Upper lobe of left lung (tissue), 6 donors: ENCODE data around the gene OMA1. TPM values are rescaled to one million over a fixed set of nuclear protein-coding genes. Genes with fewer than 3 reads are reported as not detected.
"Not testable (repeated sequence)": the region's sequence is repeated elsewhere in the genome, so short reads cannot be mapped to it uniquely, and the experiment has no call there.

Source experiments
- ATAC-seq, 2 donors: fragments of 200-7000 bp; cut with Tn5 transposase; one replicate each; pipeline ENCODE4 v1.9.1; 2022; ENCODE audit warnings: mild to moderate bottlenecking in 2 of 2, moderate library complexity in 2 of 2; ENCODE audit not compliant: low FRiP score in 2 of 2
- DNase-seq, 2 donors: peaks; one replicate each; pipeline ENCODE4 v3.0.0-alpha.2; 2019 to 2020
- H3K27ac ChIP-seq, 4 donors: fragments of 200-600 bp; sonication (generic); one replicate each; pipeline ENCODE4 v1.5.1; 2016 to 2019
- H3K27me3 ChIP-seq, 4 donors: fragments of 200-600 bp; sonication (generic); one replicate each; pipeline ENCODE4 v1.5.1; 2017 to 2019
- H3K36me3 ChIP-seq, 4 donors: fragments of 200-600 bp; sonication (generic); one replicate each; pipeline ENCODE4 v1.5.1; 2016 to 2019
- H3K4me1 ChIP-seq, 4 donors: fragments of 200-600 bp; sonication (generic); one replicate each; pipeline ENCODE4 v1.5.1; 2018 to 2019
- H3K4me3 ChIP-seq, 4 donors: fragments of 200-600 bp; sonication (generic); one replicate each; pipeline ENCODE4 v1.5.1; 2017 to 2019; ENCODE audit warnings: mild to moderate bottlenecking in 2 of 4, moderate library complexity in 1 of 4
- H3K9me3 ChIP-seq, 4 donors: fragments of 200-600 bp; sonication (generic); one replicate each; pipeline ENCODE4 v1.5.1; 2018 to 2019
- CTCF ChIP-seq, 6 experiments: fragments of 450-650 bp in 4 of 6; fragments of 200-600 bp in 2 of 6; sonication (generic) in 2 of 6; IDR thresholded peaks; one replicate each; pipeline ENCODE4 v1.5.1; 2016 to 2019; ENCODE audit warnings: antibody characterized with exemption in 6 of 6
- EP300 ChIP-seq, 4 donors: sonication (generic); formaldehyde crosslinking; IDR thresholded peaks; one replicate each; pipeline ENCODE4 v1.5.1; 2017; ENCODE audit warnings: antibody characterized with exemption in 4 of 4, control low read depth in 2 of 4
- POLR2A ChIP-seq, 4 donors: fragments of 450-650 bp; IDR thresholded peaks; one replicate each; pipeline ENCODE4 v1.5.1; 2016 to 2017; ENCODE audit warnings: antibody characterized with exemption in 4 of 4, mild to moderate bottlenecking in 2 of 4
- POLR2AphosphoS5 ChIP-seq, 2 donors: sonication (generic); formaldehyde crosslinking; IDR thresholded peaks; one replicate each; pipeline ENCODE4 v1.5.1; 2017; ENCODE audit warnings: antibody characterized with exemption in 2 of 2
- WGBS, 2 donors: methylation state at CpG; one replicate each; pipeline ENCODE4 v1.1.5; 2017 to 2018; 5-methylcytosine and 5-hydroxymethylcytosine counted together
- total RNA-seq, 6 donors: library from RNA; depleted of rRNA in 4 of 6; stranded (reverse); fragments of >200 nt in 4 of 6; gene quantifications; one replicate each; pipeline versions ENCODE4 v1.1.0 to v1.2.1, GENCODE V29; 2016 to 2021
- donor health status: DM: no; HTN: no; CAD: no; lungs with moderate emphysema.
- donor health status: DM: no; HTN: yes; CAD: no; lungs with severe emphysema.

Gene OMA1
- total RNA-seq, 6 donors from 2014 or later = 4.7 to 35.9 (median 20.7) TPM

- no peaks in the 10 kb centered on the region for H3K36me3 ChIP-seq
- no peak for ATAC-seq
- H3K9me3 ChIP-seq = no peaks in the 10 kb centered on the region
- no peak overlapping the region for H3K27ac ChIP-seq
- H3K4me3 ChIP-seq = no peak overlapping the region
- peaks cover 0 to under 1% (median 0%) of the 10 kb centered on the region in 4 donors for H3K4me1 ChIP-seq
- 71 to 89% methylated on average over 2 of the region's 2 CpGs for WGBS, 2 donors
- no peak for DNase-seq
- TF ChIP-seq POLR2A (IDR thresholded peaks at IDR 0.05) = no peak
- TF ChIP-seq POLR2AphosphoS5 (IDR thresholded peaks at IDR 0.05) = no peak
- TF ChIP-seq EP300 (IDR thresholded peaks at IDR 0.05) = no peak
- no peak for TF ChIP-seq CTCF (IDR thresholded peaks at IDR 0.05)
- H3K27me3 ChIP-seq = no peaks in the 10 kb centered on the region
Measured at GRCh38 chr1:58539553-58539952, 7.0 kb downstream of the OMA1 start.

GRCh38 chr1:58538821-58539220 lies 7.7 kb downstream of the OMA1 start:
- Histone ChIP-seq H3K27ac (no peak overlapping the region), H3K36me3 (no peaks in the 10 kb centered on the region), H3K9me3 (no peaks in the 10 kb centered on the region), H3K4me1 (no peaks in the 10 kb centered on the region), H3K27me3 (no peaks in the 10 kb centered on the region), H3K4me3 (no peak overlapping the region)
- no peak for DNase-seq
- 89 to 90% methylated on average over 3 of the region's 3 CpGs for WGBS, 2 donors
- no peak for ATAC-seq
- TF ChIP-seq EP300 (IDR thresholded peaks at IDR 0.05) (no peak), POLR2AphosphoS5 (IDR thresholded peaks at IDR 0.05) (no peak), POLR2A (IDR thresholded peaks at IDR 0.05) (no peak), CTCF (IDR thresholded peaks at IDR 0.05) (no peak)

- H3K27ac ChIP-seq, H3K4me3 ChIP-seq, H3K27me3 ChIP-seq, DNase-seq, H3K9me3 ChIP-seq, H3K4me1 ChIP-seq, ATAC-seq: not testable (repeated sequence)
- H3K36me3 ChIP-seq = peaks cover 0 to 13% (median 0%) of the 10 kb centered on the region in 4 donors
- WGBS, 2 donors = 86 to 88% methylated on average over 1 of the region's 1 CpG
Measured at GRCh38 chr1:58531842-58532241, 14.7 kb downstream of the OMA1 start.

- Histone ChIP-seq H3K4me1 (no peaks in the 10 kb centered on the region), H3K4me3 (no peak overlapping the region), H3K27ac (no peak overlapping the region), H3K36me3 (peaks cover 0 to 25% (median 0%) of the 10 kb centered on the region in 4 donors), H3K27me3 (no peaks in the 10 kb centered on the region), H3K9me3 (no peaks in the 10 kb centered on the region)
- ATAC-seq = no peak
- DNase-seq = no peak
- TF ChIP-seq POLR2A (IDR thresholded peaks at IDR 0.05) (no peak), CTCF (IDR thresholded peaks at IDR 0.05) (no peak), EP300 (IDR thresholded peaks at IDR 0.05) (no peak)
- 94 to 100% methylated on average over 1 of the region's 1 CpG for WGBS, 2 donors
Measured at GRCh38 chr1:58529284-58529683, 17.2 kb downstream of the OMA1 start.

- H3K36me3 ChIP-seq = peaks cover 0 to 27% (median 0%) of the 10 kb centered on the region in 4 donors
- ATAC-seq (peak in 1 of 2 donors; percentile 91), DNase-seq (no peak)
- H3K27ac ChIP-seq = no peak overlapping the region
- TF ChIP-seq CTCF (IDR thresholded peaks at IDR 0.05) (no peak), POLR2A (IDR thresholded peaks at IDR 0.05) (no peak), POLR2AphosphoS5 (IDR thresholded peaks at IDR 0.05) (no peak), EP300 (IDR thresholded peaks at IDR 0.05) (no peak)
- 73 to 90% methylated on average over 3 of the region's 3 CpGs for WGBS, 2 donors
- no peak overlapping the region for H3K4me3 ChIP-seq
- H3K4me1 ChIP-seq = no peaks in the 10 kb centered on the region
- no peaks in the 10 kb centered on the region for H3K27me3 ChIP-seq
- H3K9me3 ChIP-seq = no peaks in the 10 kb centered on the region
Measured at GRCh38 chr1:58528518-58528917, 18.0 kb downstream of the OMA1 start.
